Ammon's horn (tissue), 1 donor: ENCODE data around the gene TMX2.
"Not testable (repeated sequence)": the region's sequence is repeated elsewhere in the genome, so short reads cannot be mapped to it uniquely, and the experiment has no call there.

Experiments
- DNase-seq: peaks from one replicate; pipeline ENCODE4 v3.0.0-alpha.2; 2016; ENCODE audit warnings: low spot score

Gene TMX2

GRCh38 chr11:57713835-57714234 lies 1.4 kb downstream of the TMX2 start:
- no peak for DNase-seq

- not testable (repeated sequence) for DNase-seq
Measured at GRCh38 chr11:57716726-57717125, 4.3 kb downstream of the TMX2 start.

GRCh38 chr11:57727185-57727584 lies 14.8 kb downstream of the TMX2 start:
- DNase-seq = no peak

GRCh38 chr11:57728829-57729228 lies 16.4 kb downstream of the TMX2 start:
- DNase-seq = no peak

GRCh38 chr11:57729479-57729878 lies 17.1 kb downstream of the TMX2 start:
- DNase-seq = no peak

- DNase-seq = no peak
Measured at GRCh38 chr11:57732661-57733060, 20.3 kb downstream of the TMX2 start.

- no peak for DNase-seq
Measured at GRCh38 chr11:57735619-57736298, 23.4 kb downstream of the TMX2 start.

GRCh38 chr11:57741132-57742086 lies 29.0 kb downstream of the TMX2 start, which contains the start of gene SELENOH:
Gene SELENOH, plus strand, starts transcription at chr11:57741491. Its CDS starts 105 bp downstream, at chr11:57741596.
- peak; percentile 99 for DNase-seq

- DNase-seq = no peak
Measured at GRCh38 chr11:57742087-57742452, 29.7 kb downstream of the TMX2 start.

GRCh38 chr11:57744357-57744756 lies 32.0 kb downstream of the TMX2 start:
- no peak for DNase-seq

- DNase-seq = no peak
Measured at GRCh38 chr11:57745206-57745605, 32.8 kb downstream of the TMX2 start.

GRCh38 chr11:57746920-57747319 lies 34.5 kb downstream of the TMX2 start:
- DNase-seq = no peak

GRCh38 chr11:57751176-57751575 lies 38.8 kb downstream of the TMX2 start:
- no peak for DNase-seq

GRCh38 chr11:57751676-57752253 lies 39.4 kb downstream of the TMX2 start, which contains the start of gene BTBD18:
Gene BTBD18, minus strand, starts transcription at chr11:57751819. Its CDS starts 631 bp downstream, at chr11:57751188.
- DNase-seq = peak; percentile 50

GRCh38 chr11:57752954-57753353 lies 40.6 kb downstream of the TMX2 start:
- no peak for DNase-seq

GRCh38 chr11:57758174-57758573 lies 45.8 kb downstream of the TMX2 start:
- DNase-seq = no peak

- DNase-seq = peak; percentile 95
Measured at GRCh38 chr11:57761301-57762234, 49.2 kb downstream of the TMX2 start, which contains the start of gene CTNND1. Gene CTNND1, plus strand, starts transcription at chr11:57761802. Its CDS starts 29,677 bp downstream, at chr11:57791479.

- DNase-seq = no peak
Measured at GRCh38 chr11:57762235-57762861, 50.0 kb downstream of the TMX2 start.

GRCh38 chr11:57763568-57763967 lies 51.2 kb downstream of the TMX2 start:
- peak; percentile 43 for DNase-seq

GRCh38 chr11:57764021-57764420 lies 51.6 kb downstream of the TMX2 start:
- no peak for DNase-seq

- no peak for DNase-seq
Measured at GRCh38 chr11:57764566-57764965, 52.2 kb downstream of the TMX2 start.
